Thyroid gland (tissue), 4 donors: ENCODE results near the gene IRAK2.

Source experiments
- POLR2A ChIP-seq, 2 donors: fragments of 450-650 bp; IDR thresholded peaks; one replicate each; pipeline ENCODE4 v1.6.1; 2017; ENCODE audit warnings: antibody characterized with exemption in 2 of 2, mild to moderate bottlenecking in 2 of 2, moderate library complexity in 1 of 2
- TF ChIP-seq, protein P1 (sequence below), 6 experiments: fragments of 200-600 bp in 3 of 6; fragments of 450-650 bp in 3 of 6; sonication (generic) in 3 of 6; IDR thresholded peaks; one replicate each; pipeline ENCODE4 v1.5.1; 2016 to 2019; ENCODE audit warnings: antibody characterized with exemption in 6 of 6, mild to moderate bottlenecking in 2 of 6, inconsistent platforms in 1 of 6, moderate library complexity in 1 of 6

GRCh38 chr3:10281951-10282350 lies 117.2 kb downstream of the IRAK2 start:
- TF ChIP-seq, protein P1, sequence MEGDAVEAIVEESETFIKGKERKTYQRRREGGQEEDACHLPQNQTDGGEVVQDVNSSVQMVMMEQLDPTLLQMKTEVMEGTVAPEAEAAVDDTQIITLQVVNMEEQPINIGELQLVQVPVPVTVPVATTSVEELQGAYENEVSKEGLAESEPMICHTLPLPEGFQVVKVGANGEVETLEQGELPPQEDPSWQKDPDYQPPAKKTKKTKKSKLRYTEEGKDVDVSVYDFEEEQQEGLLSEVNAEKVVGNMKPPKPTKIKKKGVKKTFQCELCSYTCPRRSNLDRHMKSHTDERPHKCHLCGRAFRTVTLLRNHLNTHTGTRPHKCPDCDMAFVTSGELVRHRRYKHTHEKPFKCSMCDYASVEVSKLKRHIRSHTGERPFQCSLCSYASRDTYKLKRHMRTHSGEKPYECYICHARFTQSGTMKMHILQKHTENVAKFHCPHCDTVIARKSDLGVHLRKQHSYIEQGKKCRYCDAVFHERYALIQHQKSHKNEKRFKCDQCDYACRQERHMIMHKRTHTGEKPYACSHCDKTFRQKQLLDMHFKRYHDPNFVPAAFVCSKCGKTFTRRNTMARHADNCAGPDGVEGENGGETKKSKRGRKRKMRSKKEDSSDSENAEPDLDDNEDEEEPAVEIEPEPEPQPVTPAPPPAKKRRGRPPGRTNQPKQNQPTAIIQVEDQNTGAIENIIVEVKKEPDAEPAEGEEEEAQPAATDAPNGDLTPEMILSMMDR (IDR thresholded peaks at IDR 0.05), result no peak
- TF ChIP-seq POLR2A (IDR thresholded peaks at IDR 0.05), result no peak
